IMR-90 (cell line): ENCODE measurements around the gene KCTD2. TPM values are rescaled to one million over a fixed set of nuclear protein-coding genes. Genes with fewer than 3 reads are reported as not detected.

Source experiments
- ATAC-seq: fragments of 200-7000 bp; cut with Tn5 transposase; 2 replicates; pipeline ENCODE4 v1.9.1; 2020; ENCODE audit warnings: low read depth, mild to moderate bottlenecking, moderate library complexity
- BruUV-seq: library from RNA; stranded (reverse); fragments of 400-500 nt; replicated peaks from 2 replicates; lab custom pipeline; 2021; lab: Mats Ljungman, UMichigan
- CTCF ChIA-PET: fragments of 300-600 bp; formaldehyde crosslinking; extraction: SDS; loops from one replicate; lab custom pipeline; 2021; ENCODE audit warnings: antibody characterized with exemption; lab: Yijun Ruan, JAX
- POLR2A ChIA-PET: fragments of 300-600 bp; sonication (Branson Sonifier 250); formaldehyde crosslinking; loops from one replicate; lab custom pipeline; 2022; ENCODE audit warnings: antibody characterized with exemption; ENCODE audit not compliant: unreplicated experiment; lab: Charles Lee
- DNase-seq: peaks from one replicate; pipeline ENCODE4 v3.0.0; 2013
- H2AFZ ChIP-seq: replicated peaks from 2 replicates; pipeline ENCODE3; 2013; ENCODE audit warnings: low read length, mild to moderate bottlenecking; ENCODE audit not compliant: poor library complexity
- H2AK5ac ChIP-seq: 2 replicates; pipeline ENCODE4 v1.6.1; 2013; ENCODE audit warnings: low read depth, low read length, inconsistent platforms
- H2AK9ac ChIP-seq: replicated peaks from 2 replicates; pipeline ENCODE3; 2013; ENCODE audit warnings: mild to moderate bottlenecking, low read depth, low read length, moderate library complexity; ENCODE audit not compliant: poor library complexity
- H2BK120ac ChIP-seq: 2 replicates; pipeline ENCODE4 v1.6.1; 2013; ENCODE audit warnings: low read depth, low read length, inconsistent platforms
- H2BK15ac ChIP-seq: 3 replicates; pipeline ENCODE4 v1.6.1; 2013; ENCODE audit warnings: low read depth, low read length, inconsistent platforms
- H2BK20ac ChIP-seq: 2 replicates; pipeline ENCODE4 v1.6.1; 2013; ENCODE audit warnings: low read depth, mild to moderate bottlenecking, inconsistent platforms, low read length, moderate library complexity
- H2BK5ac ChIP-seq: 2 replicates; pipeline ENCODE4 v1.6.1; 2013; ENCODE audit warnings: mild to moderate bottlenecking, low read depth, low read length, inconsistent platforms; ENCODE audit not compliant: poor library complexity, severe bottlenecking
- H3K14ac ChIP-seq: replicated peaks from 2 replicates; pipeline ENCODE4 v1.6.1; 2013; ENCODE audit warnings: low read depth, low read length, inconsistent platforms
- H3K18ac ChIP-seq: 2 replicates; pipeline ENCODE4 v1.6.1; 2013; ENCODE audit warnings: low read depth, low read length, control low read depth
- H3K23ac ChIP-seq: 2 replicates; pipeline ENCODE4 v1.6.1; 2013; ENCODE audit warnings: low read depth, low read length, inconsistent platforms
- H3K27ac ChIP-seq: 2 replicates; pipeline ENCODE4 v1.5.1; 2013; ENCODE audit warnings: mild to moderate bottlenecking, control low read depth, low read length; ENCODE audit not compliant: insufficient read depth
- H3K27me3 ChIP-seq: 2 replicates; pipeline ENCODE4 v1.6.1; 2013; ENCODE audit warnings: low read length; ENCODE audit not compliant: control insufficient read depth, insufficient read depth
- H3K36me3 ChIP-seq: 2 replicates; pipeline ENCODE4 v1.6.1; 2013; ENCODE audit warnings: low read length, mixed read lengths; ENCODE audit not compliant: control insufficient read depth, insufficient read depth
- H3K4ac ChIP-seq: 2 replicates; pipeline ENCODE4 v1.6.1; 2013; ENCODE audit warnings: low read depth, low read length, inconsistent platforms
- H3K4me1 ChIP-seq: 2 replicates; pipeline ENCODE4 v1.6.1; 2013; ENCODE audit warnings: low read length, mixed read lengths; ENCODE audit not compliant: control insufficient read depth, insufficient read depth
- H3K4me2 ChIP-seq: 2 replicates; pipeline ENCODE4 v1.6.1; 2013; ENCODE audit warnings: low read depth, mild to moderate bottlenecking, control low read depth, low read length, moderate library complexity
- H3K4me3 ChIP-seq: 2 replicates; pipeline ENCODE4 v1.5.1; 2013; ENCODE audit warnings: low read depth, mild to moderate bottlenecking, control low read depth, low read length, moderate library complexity; ENCODE audit not compliant: insufficient read depth
- H3K56ac ChIP-seq: 2 replicates; pipeline ENCODE4 v1.6.1; 2013; ENCODE audit warnings: low read length, inconsistent platforms; ENCODE audit not compliant: insufficient read depth; ENCODE audit errors: extremely low read depth
- H3K79me1 ChIP-seq, 2 experiments: 2 replicates each; pipeline ENCODE4 v1.6.1; 2013; ENCODE audit warnings: low read length in 2 of 2, inconsistent platforms in 1 of 2, low read depth in 1 of 2
- H3K9ac ChIP-seq: 2 replicates; pipeline ENCODE4 v1.6.1; 2013; ENCODE audit warnings: low read depth, low read length, control low read depth
- H3K9me1 ChIP-seq: 2 replicates; pipeline ENCODE4 v1.6.1; 2013; ENCODE audit warnings: low read length, inconsistent platforms; ENCODE audit not compliant: insufficient read depth
- H3K9me3 ChIP-seq: 2 replicates; pipeline ENCODE4 v1.6.1; 2013; ENCODE audit warnings: low read length; ENCODE audit not compliant: control insufficient read depth, insufficient read depth
- H4K20me1 ChIP-seq: 2 replicates; pipeline ENCODE4 v1.6.1; 2013; ENCODE audit warnings: low read length, inconsistent platforms; ENCODE audit not compliant: insufficient read depth
- H4K5ac ChIP-seq: 2 replicates; pipeline ENCODE4 v1.6.1; 2013; ENCODE audit warnings: mild to moderate bottlenecking, low read depth, low read length, control low read depth
- H4K8ac ChIP-seq, 2 experiments: 2 replicates each; pipeline ENCODE4 v1.6.1; 2013; ENCODE audit warnings: low read depth in 2 of 2, low read length in 2 of 2, control low read depth in 1 of 2, inconsistent platforms in 1 of 2
- H4K91ac ChIP-seq: 2 replicates; pipeline ENCODE4 v1.6.1; 2013; ENCODE audit warnings: low read depth, low read length, inconsistent platforms; ENCODE audit not compliant: insufficient read depth
- BHLHE40 ChIP-seq: fragments of 150-350 bp; IDR thresholded peaks from 2 replicates; pipeline ENCODE4 v1.6.1; 2016; ENCODE audit warnings: mild to moderate bottlenecking, low read depth, low read length
- CEBPB ChIP-seq: IDR thresholded peaks from 2 replicates; pipeline ENCODE4 v1.6.1; 2012; ENCODE audit warnings: low read depth, low read length, improper control_type of control experiment
- FOS ChIP-seq: fragments of 150-350 bp; IDR thresholded peaks from 2 replicates; pipeline ENCODE4 v1.6.1; 2016; ENCODE audit warnings: low read depth, low read length
- MAFK ChIP-seq: IDR thresholded peaks from 2 replicates; pipeline ENCODE4 v1.6.1; 2012; ENCODE audit warnings: low read depth, low read length, improper control_type of control experiment
- RFX5 ChIP-seq: IDR thresholded peaks from 2 replicates; pipeline ENCODE4 v1.8.0; 2012; ENCODE audit warnings: low read depth, mild to moderate bottlenecking, low read length, moderate library complexity
- SMC3 ChIP-seq: fragments of 150-350 bp; IDR thresholded peaks from 2 replicates; pipeline ENCODE4 v1.6.1; 2016; ENCODE audit warnings: low read depth, mild to moderate bottlenecking, antibody characterized with exemption, low read length, moderate library complexity
- WGBS, 2 experiments: methylation state at CpG; one replicate each; pipeline versions ENCODE4 v1.1.5 to v1.1.7; 2013; ENCODE audit warnings: missing lambda C conversion rate in 2 of 2; ENCODE audit not compliant: insufficient read length in 1 of 2; ENCODE audit errors: extremely low coverage in 2 of 2; 5-methylcytosine and 5-hydroxymethylcytosine counted together
- dilution Hi-C: fragments of 300-500 bp; cut with HindIII; formaldehyde crosslinking; loops from one replicate; pipeline ENCODE4 v1.14.3; 2018; ENCODE audit warnings: low sequenced_read_pairs; ENCODE audit not compliant: unreplicated experiment
- in situ Hi-C: fragments of 300-500 bp; cut with MboI; formaldehyde crosslinking; loops from 3 replicates; pipeline ENCODE4 v1.14.3; 2019; ENCODE audit warnings: low sequenced_read_pairs, inconsistent platforms, mixed read lengths
- intact Hi-C: fragments of 100-400 bp; cut with micrococcal nuclease; formaldehyde crosslinking; loops from 2 replicates; pipeline ENCODE4 v1.10.0; 2022
- polyA plus RNA-seq, 3 experiments: library from polyadenylated mRNA; depleted of rRNA; stranded (reverse); fragments of >200 nt; gene quantifications; 2 replicates each; pipeline ENCODE4 v1.2.3, GENCODE V29; 2012; ENCODE audit warnings: low replicate concordance in 1 of 3
- total RNA-seq: library from RNA; depleted of rRNA; stranded (reverse); fragments of >200 nt; gene quantifications from 2 replicates; pipeline ENCODE4 v1.2.3, GENCODE V29; 2012
- TF ChIP-seq, protein P1 (sequence below): fragments of 150-350 bp; IDR thresholded peaks from 2 replicates; pipeline ENCODE4 v1.6.1; 2017; ENCODE audit warnings: mild to moderate bottlenecking, antibody characterized with exemption, low read length, low read depth
- TF ChIP-seq, protein P2 (sequence below): conservative IDR thresholded peaks from 2 replicates; pipeline ENCODE4 v1.5.1; 2012; ENCODE audit warnings: mild to moderate bottlenecking, low read depth, low read length, improper control_type of control experiment

KCTD2 gene
- total and polyA plus RNA-seq, 2 of the 4 experiments (the other 2 are of a cell fraction), result 9.1 to 18.4 TPM

DNA sequence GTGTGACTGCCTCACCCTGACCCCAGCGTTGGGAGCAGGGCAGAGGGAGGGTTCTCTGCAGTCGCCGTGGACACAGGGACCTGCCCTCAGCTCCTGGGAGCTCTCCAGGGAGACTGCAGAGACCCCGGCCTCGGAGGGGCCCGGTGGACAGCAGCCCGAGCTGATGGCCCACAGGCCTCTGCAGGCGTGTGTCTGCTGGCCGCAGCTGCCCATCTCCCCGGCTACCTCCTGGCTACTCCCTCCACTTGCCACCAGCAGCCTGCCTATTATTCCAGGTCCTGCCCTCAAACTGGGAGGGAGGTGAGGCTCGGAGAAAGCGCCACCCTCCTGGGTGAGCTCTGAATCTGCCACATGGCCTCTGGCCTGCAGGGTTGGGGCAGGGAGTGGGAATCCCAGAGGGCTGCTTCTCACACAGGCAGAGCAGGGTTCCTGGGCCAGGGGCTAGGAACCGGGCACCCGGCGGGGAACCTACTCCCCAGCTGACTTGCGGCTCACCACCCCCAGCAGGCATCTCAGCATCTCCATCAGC, 47.9 kb downstream of the KCTD2 start:
- H2BK20ac ChIP-seq, result no peak overlapping the region
- H3K4ac ChIP-seq, result no peak overlapping the region; the same call in 1 of the 2 replicates
- intact Hi-C loops, result no loop called here
- H2BK15ac ChIP-seq, result no peak overlapping the region
- no peak overlapping the region for H3K18ac ChIP-seq
- no peak overlapping the region for H3K56ac ChIP-seq
- peaks cover 12% of the 10 kb centered on the region for H3K9me1 ChIP-seq
- H3K4me3 ChIP-seq, result no peak overlapping the region
- H3K14ac ChIP-seq, result no peak overlapping the region
- CTCF ChIA-PET, result interaction anchor here (1.0 kb wide), 1 partner anchor 35 kb away, joined by 3 read pairs; no protein-coding TSS in a partner anchor
- H3K36me3 ChIP-seq, result peaks cover 3% of the 10 kb centered on the region
- no peak overlapping the region for H4K5ac ChIP-seq
- H3K27me3 ChIP-seq, result no peaks in the 10 kb centered on the region
- TF ChIP-seq BHLHE40, result no peak
- TF ChIP-seq, protein P1, sequence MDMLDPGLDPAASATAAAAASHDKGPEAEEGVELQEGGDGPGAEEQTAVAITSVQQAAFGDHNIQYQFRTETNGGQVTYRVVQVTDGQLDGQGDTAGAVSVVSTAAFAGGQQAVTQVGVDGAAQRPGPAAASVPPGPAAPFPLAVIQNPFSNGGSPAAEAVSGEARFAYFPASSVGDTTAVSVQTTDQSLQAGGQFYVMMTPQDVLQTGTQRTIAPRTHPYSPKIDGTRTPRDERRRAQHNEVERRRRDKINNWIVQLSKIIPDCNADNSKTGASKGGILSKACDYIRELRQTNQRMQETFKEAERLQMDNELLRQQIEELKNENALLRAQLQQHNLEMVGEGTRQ, result no peak
- TF ChIP-seq RFX5, result no peak
- no peak for TF ChIP-seq MAFK
- TF ChIP-seq, protein P2, sequence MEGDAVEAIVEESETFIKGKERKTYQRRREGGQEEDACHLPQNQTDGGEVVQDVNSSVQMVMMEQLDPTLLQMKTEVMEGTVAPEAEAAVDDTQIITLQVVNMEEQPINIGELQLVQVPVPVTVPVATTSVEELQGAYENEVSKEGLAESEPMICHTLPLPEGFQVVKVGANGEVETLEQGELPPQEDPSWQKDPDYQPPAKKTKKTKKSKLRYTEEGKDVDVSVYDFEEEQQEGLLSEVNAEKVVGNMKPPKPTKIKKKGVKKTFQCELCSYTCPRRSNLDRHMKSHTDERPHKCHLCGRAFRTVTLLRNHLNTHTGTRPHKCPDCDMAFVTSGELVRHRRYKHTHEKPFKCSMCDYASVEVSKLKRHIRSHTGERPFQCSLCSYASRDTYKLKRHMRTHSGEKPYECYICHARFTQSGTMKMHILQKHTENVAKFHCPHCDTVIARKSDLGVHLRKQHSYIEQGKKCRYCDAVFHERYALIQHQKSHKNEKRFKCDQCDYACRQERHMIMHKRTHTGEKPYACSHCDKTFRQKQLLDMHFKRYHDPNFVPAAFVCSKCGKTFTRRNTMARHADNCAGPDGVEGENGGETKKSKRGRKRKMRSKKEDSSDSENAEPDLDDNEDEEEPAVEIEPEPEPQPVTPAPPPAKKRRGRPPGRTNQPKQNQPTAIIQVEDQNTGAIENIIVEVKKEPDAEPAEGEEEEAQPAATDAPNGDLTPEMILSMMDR, result no peak
- no peak for TF ChIP-seq SMC3
- TF ChIP-seq FOS, result no peak
- TF ChIP-seq CEBPB, result no peak
- H3K4me2 ChIP-seq, result no peak overlapping the region
- H2AK5ac ChIP-seq, result peak overlapping the region; percentile 39; the same call in 1 of the 2 replicates
- peak overlapping the region; percentile 55 for H2AK9ac ChIP-seq
- POLR2A ChIA-PET, result no interaction called here
- no peaks in the 10 kb centered on the region; the same call in 1 of the 2 replicates for H4K20me1 ChIP-seq
- H3K79me1 ChIP-seq, result peaks cover 0 to 19% of the 10 kb centered on the region in 2 experiments; a peak in 1 of 4 replicates
- peaks cover 21% of the 10 kb centered on the region for H3K4me1 ChIP-seq
- DNase-seq (no peak), ATAC-seq (no peak)
- WGBS, 2 experiments, result 100% methylated on average over 1 of the region's 16 CpGs; no CpG with 5 or more reads in 1 of the 2 experiments
- no peak overlapping the region for H3K9ac ChIP-seq
- H3K9me3 ChIP-seq, result no peaks in the 10 kb centered on the region
- H3K27ac ChIP-seq, result no peak overlapping the region
- in situ Hi-C loops, result no loop called here
- H2BK120ac ChIP-seq, result no peak overlapping the region
- H4K8ac ChIP-seq, result no peak overlapping the region
- dilution Hi-C loops, result no loop called here
- H2AFZ ChIP-seq, result no peak overlapping the region
- BruUV-seq, result no TSS peak
- H3K23ac ChIP-seq, result no peak overlapping the region
- no peak overlapping the region for H2BK5ac ChIP-seq
- H4K91ac ChIP-seq, result no peak overlapping the region
